A673 (cell line): ENCODE measurements around the gene SHLD2. TPM values are rescaled to one million over a fixed set of nuclear protein-coding genes. Genes with fewer than 3 reads are reported as not detected.
"Not testable (repeated sequence)": the region's sequence is repeated elsewhere in the genome, so short reads cannot be mapped to it uniquely, and the experiment has no call there.

ENCODE experiments used
- BruUV-seq: library from RNA; stranded (reverse); fragments of 400-500 nt; replicated peaks from 2 replicates; lab custom pipeline; 2021; lab: Mats Ljungman, UMichigan
- CTCF ChIA-PET: fragments of 300-600 bp; sonication (Branson Sonifier 250); formaldehyde crosslinking; loops from one replicate; lab custom pipeline; 2022; ENCODE audit warnings: antibody characterized with exemption; lab: Charles Lee
- POLR2A ChIA-PET: fragments of 300-600 bp; sonication (Branson Sonifier 250); formaldehyde crosslinking; loops from one replicate; lab custom pipeline; 2022; ENCODE audit warnings: antibody characterized with exemption; ENCODE audit not compliant: low non-redundant PET; lab: Charles Lee
- DNase-seq: peaks from one replicate; pipeline ENCODE4 v3.0.0-alpha.2; 2015; ENCODE audit warnings: low spot score
- H3K27ac ChIP-seq: fragments of 200-600 bp; sonication (generic); 2 replicates; pipeline ENCODE4 v1.5.1; 2016; ENCODE audit warnings: mixed run types, low read depth, mild to moderate bottlenecking, mixed read lengths, antibody characterized with exemption, low read length; ENCODE audit not compliant: poor library complexity, severe bottlenecking
- H3K27me3 ChIP-seq: fragments of 200-600 bp; sonication (generic); replicated peaks from 2 replicates; pipeline ENCODE4 v1.6.1; 2017; ENCODE audit warnings: mixed run types, low read depth, mild to moderate bottlenecking, mixed read lengths, antibody characterized with exemption, low read length; ENCODE audit not compliant: insufficient read depth, poor library complexity
- H3K36me3 ChIP-seq: fragments of 200-600 bp; sonication (generic); 2 replicates; pipeline ENCODE4 v1.6.1; 2016; ENCODE audit warnings: mixed run types, mild to moderate bottlenecking, mixed read lengths, antibody characterized with exemption, low read length; ENCODE audit not compliant: insufficient read depth, poor library complexity, severe bottlenecking
- H3K4me1 ChIP-seq: fragments of 200-600 bp; sonication (generic); 2 replicates; pipeline ENCODE4 v1.6.1; 2017; ENCODE audit warnings: mixed run types, mild to moderate bottlenecking, mixed read lengths, antibody characterized with exemption, low read length; ENCODE audit not compliant: insufficient read depth, poor library complexity, severe bottlenecking
- H3K4me3 ChIP-seq: fragments of 200-600 bp; sonication (generic); 2 replicates; pipeline ENCODE4 v1.5.1; 2016; ENCODE audit warnings: low read depth, mixed run types, mild to moderate bottlenecking, mixed read lengths, low read length; ENCODE audit not compliant: poor library complexity, severe bottlenecking
- H3K9me3 ChIP-seq: fragments of 200-600 bp; sonication (generic); 2 replicates; pipeline ENCODE4 v1.6.1; 2016; ENCODE audit warnings: mixed run types, low read depth, mild to moderate bottlenecking, mixed read lengths, antibody characterized with exemption, low read length; ENCODE audit not compliant: poor library complexity, severe bottlenecking
- intact Hi-C: fragments of 100-400 bp; cut with micrococcal nuclease; formaldehyde crosslinking; loops from one replicate; pipeline ENCODE4 v1.10.0; 2022; ENCODE audit not compliant: unreplicated experiment
- total RNA-seq: library from RNA; stranded (reverse); gene quantifications from 2 replicates; pipeline ENCODE4 v1.2.3, GENCODE V29; 2021

Gene SHLD2
- total RNA-seq, 1 experiment from 2014 or later, result 36.7 TPM

DNA sequence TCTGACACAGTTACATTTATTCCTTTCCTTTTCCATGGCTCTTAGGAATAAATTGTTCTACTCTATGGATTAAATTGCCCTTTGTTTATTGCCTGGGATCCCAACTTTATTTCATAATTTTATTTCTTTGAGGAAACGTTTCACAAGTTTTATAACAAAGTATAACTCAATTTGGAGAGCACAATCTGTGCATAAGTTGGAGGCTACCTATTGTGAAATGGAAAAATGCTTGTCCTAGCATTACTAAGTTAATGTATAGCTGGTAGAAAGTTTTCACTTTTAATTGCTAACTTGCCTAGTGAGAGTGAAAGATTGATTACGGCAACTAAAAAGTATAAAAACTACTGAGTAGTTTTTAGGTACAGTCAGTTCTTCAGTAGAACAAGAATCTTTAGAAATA lies 32.0 kb downstream of the SHLD2 start:
- H3K36me3 ChIP-seq, DNase-seq, H3K27ac ChIP-seq, H3K4me1 ChIP-seq, BruUV-seq, H3K4me3 ChIP-seq, CTCF ChIA-PET, H3K9me3 ChIP-seq, H3K27me3 ChIP-seq, POLR2A ChIA-PET, intact Hi-C loops: not testable (repeated sequence)

DNA sequence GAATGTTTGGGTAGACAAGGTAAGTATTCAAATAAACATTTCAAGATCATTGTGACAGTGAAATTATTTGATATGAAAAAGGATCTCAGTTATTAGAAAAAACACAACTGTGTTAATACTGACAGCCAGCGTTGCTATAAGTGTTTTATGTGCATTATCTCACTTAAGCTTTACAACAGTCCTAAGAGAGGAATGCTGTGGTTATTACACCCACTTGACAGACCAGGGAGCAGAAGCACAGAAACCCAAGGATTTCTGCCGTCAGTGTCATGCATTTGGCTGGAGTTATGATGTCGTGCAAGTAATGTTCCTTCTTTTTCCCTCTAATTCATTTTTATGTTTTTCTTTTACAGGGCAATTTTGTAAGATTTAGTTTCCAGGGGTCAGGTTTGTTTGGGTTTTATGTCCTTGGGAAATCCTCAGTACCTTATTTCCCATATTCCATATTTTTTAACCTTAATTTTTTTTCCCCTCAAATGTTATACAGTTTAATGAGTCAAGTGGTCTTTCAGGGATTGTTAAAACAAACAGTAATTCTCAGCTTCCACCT lies 32.7 kb downstream of the SHLD2 start:
- H3K27me3 ChIP-seq, POLR2A ChIA-PET, H3K27ac ChIP-seq, DNase-seq, H3K36me3 ChIP-seq, H3K9me3 ChIP-seq, BruUV-seq, H3K4me3 ChIP-seq, CTCF ChIA-PET, H3K4me1 ChIP-seq, intact Hi-C loops: not testable (repeated sequence)

DNA sequence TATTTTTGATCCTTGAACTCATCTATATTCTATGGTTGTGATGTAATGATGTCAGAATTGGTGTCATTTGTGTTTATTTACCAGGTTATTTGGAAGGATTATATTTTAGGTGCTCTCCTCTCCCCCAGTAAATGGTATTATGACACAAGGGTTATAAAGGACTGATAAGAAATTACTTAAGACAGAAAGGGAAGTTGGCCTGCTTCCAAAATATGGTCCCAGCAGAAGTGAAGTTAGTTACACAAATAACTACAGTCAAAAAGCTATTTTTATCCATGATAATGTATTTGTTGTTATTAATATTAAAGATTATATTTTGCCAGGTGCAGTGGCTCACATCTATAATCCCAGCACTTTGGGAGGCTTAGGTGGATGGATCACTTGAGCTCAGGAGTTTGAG lies 37.2 kb downstream of the SHLD2 start:
- H3K4me3 ChIP-seq, intact Hi-C loops, POLR2A ChIA-PET, H3K36me3 ChIP-seq, CTCF ChIA-PET, H3K27ac ChIP-seq, BruUV-seq, H3K4me1 ChIP-seq, H3K9me3 ChIP-seq, H3K27me3 ChIP-seq, DNase-seq: not testable (repeated sequence)

DNA sequence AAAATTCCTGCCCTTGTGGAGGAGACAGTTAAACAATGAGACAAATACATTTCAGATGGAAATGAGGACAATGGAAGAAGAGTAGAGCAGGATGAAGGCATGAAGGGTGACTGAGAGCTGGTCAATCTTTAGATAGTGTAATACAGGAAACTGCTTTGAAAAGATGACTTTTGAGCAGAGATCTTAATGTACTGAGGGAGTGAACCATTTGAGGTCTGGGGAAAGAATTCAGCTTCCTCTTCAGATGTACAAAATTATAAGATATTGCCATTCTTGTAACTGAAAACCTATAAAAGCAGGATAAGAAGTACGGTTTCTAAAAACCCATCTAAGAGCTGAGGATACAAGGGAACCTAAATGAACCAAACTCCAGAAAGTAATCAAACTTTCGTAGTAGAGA lies 38.9 kb downstream of the SHLD2 start:
- H3K4me1 ChIP-seq, POLR2A ChIA-PET, CTCF ChIA-PET, H3K4me3 ChIP-seq, H3K27me3 ChIP-seq, H3K36me3 ChIP-seq, intact Hi-C loops, H3K9me3 ChIP-seq, H3K27ac ChIP-seq, BruUV-seq, DNase-seq: not testable (repeated sequence)

DNA sequence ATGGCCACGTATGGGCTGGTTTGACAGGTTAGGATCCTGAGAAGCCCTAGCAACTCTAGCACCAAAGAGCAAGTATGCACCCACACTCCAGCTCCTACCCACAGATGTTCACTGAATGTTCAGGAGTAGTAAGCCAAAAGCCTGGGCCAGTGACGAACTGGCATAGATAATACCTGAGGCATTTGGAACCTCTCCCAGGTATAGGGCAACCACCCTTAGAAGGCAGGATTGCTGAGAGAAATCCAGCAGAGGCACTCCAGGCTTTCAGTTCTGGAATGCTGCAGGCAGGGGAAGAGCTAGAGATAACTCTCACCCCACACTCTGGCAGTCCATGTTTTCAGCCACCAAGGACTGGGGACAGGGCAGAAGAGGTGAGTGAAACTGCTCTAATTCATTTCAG lies 39.4 kb downstream of the SHLD2 start:
- H3K4me1 ChIP-seq, BruUV-seq, DNase-seq, H3K9me3 ChIP-seq, H3K4me3 ChIP-seq, H3K27ac ChIP-seq, intact Hi-C loops, H3K27me3 ChIP-seq, CTCF ChIA-PET, H3K36me3 ChIP-seq, POLR2A ChIA-PET: not testable (repeated sequence)

DNA sequence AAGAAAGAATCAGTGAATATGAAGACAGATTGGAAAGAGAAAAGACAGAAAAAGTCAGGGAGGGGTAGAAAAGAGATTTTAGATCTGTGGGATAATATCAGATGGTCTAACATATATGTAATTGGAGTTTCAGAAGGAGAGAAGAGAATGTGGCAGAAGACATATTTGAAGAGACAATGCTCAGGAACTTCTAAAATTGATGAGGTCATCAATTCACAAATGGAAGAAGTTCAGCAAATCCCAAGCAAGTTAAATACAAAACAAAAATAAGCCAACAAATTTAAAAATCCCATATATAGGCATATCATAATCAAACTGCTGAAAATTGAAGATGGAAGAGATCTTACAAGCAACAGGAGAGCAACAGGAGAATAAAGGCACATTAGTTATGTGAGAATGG lies 42.5 kb downstream of the SHLD2 start:
- H3K4me3 ChIP-seq, H3K27me3 ChIP-seq, BruUV-seq, H3K36me3 ChIP-seq, H3K9me3 ChIP-seq, DNase-seq, H3K27ac ChIP-seq, intact Hi-C loops, POLR2A ChIA-PET, CTCF ChIA-PET, H3K4me1 ChIP-seq: not testable (repeated sequence)

DNA sequence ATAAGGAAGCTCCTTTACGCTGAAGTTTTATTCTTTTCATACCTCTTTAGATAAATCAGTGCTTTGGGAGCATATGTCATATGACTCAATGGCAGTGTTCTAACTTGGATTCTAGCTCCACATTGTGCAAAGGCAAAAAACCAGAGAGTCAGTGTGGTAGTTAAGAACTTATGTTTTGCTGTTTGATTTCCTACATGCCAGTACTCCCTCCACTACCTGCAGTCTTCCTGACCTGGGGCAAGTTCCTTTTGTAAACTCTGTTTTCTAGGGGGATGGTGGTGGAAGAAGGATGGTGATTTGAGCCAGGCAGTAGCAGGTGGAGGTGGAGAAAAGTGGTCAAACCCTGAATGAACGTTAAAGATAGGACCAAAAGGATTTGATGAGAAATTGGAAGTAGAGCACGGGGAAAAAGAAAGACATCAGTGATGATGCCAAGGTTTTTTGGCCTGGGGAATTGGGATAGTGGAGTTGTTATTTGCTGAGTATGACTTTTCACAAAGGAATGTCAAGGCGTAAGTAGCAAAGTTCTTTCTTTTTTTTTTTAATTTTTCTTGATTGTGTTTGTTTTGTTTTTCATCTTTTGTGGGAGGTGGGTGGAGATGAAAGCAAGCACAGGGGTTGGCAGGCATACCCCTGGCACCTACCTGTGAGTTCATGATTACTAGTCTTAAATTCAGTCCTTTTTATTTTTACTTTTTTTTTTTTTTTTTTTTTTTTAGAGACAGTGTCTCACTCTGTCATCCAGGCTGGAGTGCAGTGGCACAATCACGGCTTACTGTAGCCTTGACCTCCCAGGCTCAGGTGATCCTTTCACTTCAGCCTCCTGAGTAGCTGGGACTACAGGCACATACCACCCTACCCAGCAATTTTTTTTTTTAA lies 47.5 kb downstream of the SHLD2 start:
- BruUV-seq, H3K4me1 ChIP-seq, H3K27me3 ChIP-seq, H3K4me3 ChIP-seq, intact Hi-C loops, CTCF ChIA-PET, H3K27ac ChIP-seq, H3K9me3 ChIP-seq, POLR2A ChIA-PET, H3K36me3 ChIP-seq, DNase-seq: not testable (repeated sequence)
